H9 (cell line): Measurements from ENCODE around the gene TBC1D2. TPM values are rescaled to one million over a fixed set of nuclear protein-coding genes. Genes with fewer than 3 reads are reported as not detected.

Experiments
- DNase-seq: peaks from one replicate; pipeline ENCODE4 v3.0.0-alpha.2; 2017
- H2AFZ ChIP-seq: one replicate; pipeline ENCODE4 v1.6.1; 2013; ENCODE audit warnings: mild to moderate bottlenecking, low read length, control low read depth, moderate library complexity
- H2AK5ac ChIP-seq: 2 replicates; pipeline ENCODE4 v1.6.1; 2013; ENCODE audit warnings: low read length, control low read depth, mixed read lengths; ENCODE audit not compliant: insufficient read length
- H2BK120ac ChIP-seq: one replicate; pipeline ENCODE4 v1.6.1; 2013; ENCODE audit warnings: low read depth, mild to moderate bottlenecking, low read length, control low read depth, inconsistent platforms; ENCODE audit not compliant: poor library complexity, severe bottlenecking
- H2BK12ac ChIP-seq: 2 replicates; pipeline ENCODE4 v1.6.1; 2013; ENCODE audit warnings: low read length, control low read depth, mixed read lengths, low read depth; ENCODE audit not compliant: insufficient read length
- H2BK15ac ChIP-seq: 2 replicates; pipeline ENCODE4 v1.6.1; 2013; ENCODE audit warnings: low read depth, low read length, control low read depth
- H2BK20ac ChIP-seq: one replicate; pipeline ENCODE4 v1.6.1; 2013; ENCODE audit warnings: low read depth, mild to moderate bottlenecking, low read length, control low read depth, inconsistent platforms; ENCODE audit not compliant: poor library complexity, severe bottlenecking
- H2BK5ac ChIP-seq: 2 replicates; pipeline ENCODE4 v1.6.1; 2013; ENCODE audit warnings: low read length, control low read depth, mixed read lengths; ENCODE audit not compliant: insufficient read length
- H3K14ac ChIP-seq: 2 replicates; pipeline ENCODE4 v1.6.1; 2013; ENCODE audit warnings: low read length, control low read depth; ENCODE audit not compliant: insufficient read depth
- H3K18ac ChIP-seq: 2 replicates; pipeline ENCODE4 v1.6.1; 2013; ENCODE audit warnings: low read depth, mild to moderate bottlenecking, mixed read lengths, low read length, control low read depth; ENCODE audit not compliant: insufficient read length
- H3K23ac ChIP-seq: 2 replicates; pipeline ENCODE4 v1.6.1; 2013; ENCODE audit warnings: low read length, control low read depth, mixed read lengths, low read depth; ENCODE audit not compliant: insufficient read length
- H3K23me2 ChIP-seq: 2 replicates; pipeline ENCODE4 v1.6.1; 2013; ENCODE audit warnings: low read depth, mild to moderate bottlenecking, mixed read lengths, low read length, control low read depth; ENCODE audit not compliant: insufficient read length, poor library complexity, severe bottlenecking
- H3K27ac ChIP-seq: 2 replicates; pipeline ENCODE4 v1.5.1; 2013; ENCODE audit warnings: low read length, control low read depth, mixed read lengths, low read depth; ENCODE audit not compliant: insufficient read length
- H3K27me3 ChIP-seq: 2 replicates; pipeline ENCODE4 v1.6.1; 2013; ENCODE audit warnings: low read length, control low read depth, inconsistent platforms; ENCODE audit not compliant: insufficient read depth
- H3K4ac ChIP-seq: 2 replicates; pipeline ENCODE4 v1.6.1; 2013; ENCODE audit warnings: low read depth, mild to moderate bottlenecking, control low read depth, inconsistent platforms, low read length, moderate library complexity
- H3K4me1 ChIP-seq: 2 replicates; pipeline ENCODE4 v1.6.1; 2013; ENCODE audit warnings: low read length, control low read depth, inconsistent platforms; ENCODE audit not compliant: insufficient read depth
- H3K4me2 ChIP-seq: 2 replicates; pipeline ENCODE4 v1.6.1; 2013; ENCODE audit warnings: low read length, control low read depth, mixed read lengths; ENCODE audit not compliant: insufficient read length, insufficient read depth
- H3K56ac ChIP-seq: 2 replicates; pipeline ENCODE4 v1.6.1; 2013; ENCODE audit warnings: low read depth, mild to moderate bottlenecking, mixed read lengths, low read length, control low read depth; ENCODE audit not compliant: insufficient read length
- H3K79me1 ChIP-seq: 2 replicates; pipeline ENCODE4 v1.6.1; 2013; ENCODE audit warnings: low read depth, mild to moderate bottlenecking, moderate library complexity, low read length, control low read depth, inconsistent platforms; ENCODE audit not compliant: insufficient read depth, poor library complexity, severe bottlenecking
- H3K79me2 ChIP-seq: 2 replicates; pipeline ENCODE4 v1.6.1; 2013; ENCODE audit warnings: low read length, control low read depth, inconsistent platforms; ENCODE audit not compliant: insufficient read depth
- H3K9ac ChIP-seq: 2 replicates; pipeline ENCODE4 v1.6.1; 2013; ENCODE audit warnings: low read length, control low read depth, mixed read lengths; ENCODE audit not compliant: insufficient read length; ENCODE audit errors: extremely low read depth
- H3K9me3 ChIP-seq: one replicate; pipeline ENCODE4 v1.6.1; 2013; ENCODE audit warnings: low read depth, low read length, inconsistent platforms; ENCODE audit not compliant: control insufficient read depth
- H3T11ph ChIP-seq: one replicate; pipeline ENCODE4 v1.6.1; 2013; ENCODE audit warnings: mild to moderate bottlenecking, low read length, control low read depth, inconsistent platforms
- H4K20me1 ChIP-seq: one replicate; pipeline ENCODE4 v1.6.1; 2013; ENCODE audit not compliant: control insufficient read depth, insufficient read length, insufficient read depth
- H4K5ac ChIP-seq: 2 replicates; pipeline ENCODE4 v1.6.1; 2013; ENCODE audit warnings: low read depth, mild to moderate bottlenecking, mixed read lengths, low read length, control low read depth; ENCODE audit not compliant: insufficient read length
- H4K8ac ChIP-seq: replicated peaks from 2 replicates; pipeline ENCODE4 v1.6.1; 2013; ENCODE audit warnings: low read length, control low read depth, mixed read lengths, low read depth; ENCODE audit not compliant: insufficient read length
- H4K91ac ChIP-seq: 2 replicates; pipeline ENCODE4 v1.6.1; 2013; ENCODE audit warnings: low read depth, mild to moderate bottlenecking, moderate library complexity, mixed read lengths, low read length, control low read depth; ENCODE audit not compliant: insufficient read length
- H3K27ac Mint-ChIP-seq, 3 experiments: 2 replicates in 2 of 3; 3 replicates in 1 of 3; pipeline ENCODE4 v1.8.0; 2020 to 2021; ENCODE audit warnings: mixed read lengths in 3 of 3, mild to moderate bottlenecking in 1 of 3, moderate library complexity in 1 of 3
- H3K27me3 Mint-ChIP-seq: 2 replicates; pipeline ENCODE4 v1.8.0; 2021; ENCODE audit warnings: low read depth, mild to moderate bottlenecking, moderate library complexity, mixed read lengths
- H3K36me3 Mint-ChIP-seq, 3 experiments: 2 replicates in 2 of 3; 3 replicates in 1 of 3; pipeline ENCODE4 v1.8.0; 2020 to 2021; ENCODE audit warnings: low read depth in 3 of 3, mixed read lengths in 3 of 3; ENCODE audit not compliant: insufficient read depth in 1 of 3
- H3K4me1 Mint-ChIP-seq, 2 experiments: 2 replicates each; pipeline ENCODE4 v1.8.0; 2020; ENCODE audit warnings: mixed read lengths in 2 of 2
- H3K4me3 Mint-ChIP-seq, 2 experiments: 2 replicates in 1 of 2; 3 replicates in 1 of 2; pipeline ENCODE4 v1.8.0; 2020 to 2021; ENCODE audit warnings: mild to moderate bottlenecking in 2 of 2, mixed read lengths in 2 of 2, moderate library complexity in 1 of 2
- H3K9me3 Mint-ChIP-seq, 2 experiments: 2 replicates in 1 of 2; 3 replicates in 1 of 2; pipeline ENCODE4 v1.8.0; 2020; ENCODE audit warnings: mild to moderate bottlenecking in 2 of 2, mixed read lengths in 2 of 2, moderate library complexity in 1 of 2
- total RNA-seq: library from RNA; stranded (reverse); gene quantifications from 2 replicates; pipeline ENCODE4 v1.2.1, GENCODE V29; 2021
- TF ChIP-seq, protein P1 (sequence below): fragments of 200-600 bp; sonication (generic); conservative IDR thresholded peaks from 3 replicates; pipeline ENCODE4 v1.8.0; 2021; ENCODE audit warnings: antibody characterized with exemption, mild to moderate bottlenecking

The TBC1D2 gene
- total RNA-seq, 1 experiment from 2014 or later: 2.9 TPM

DNA sequence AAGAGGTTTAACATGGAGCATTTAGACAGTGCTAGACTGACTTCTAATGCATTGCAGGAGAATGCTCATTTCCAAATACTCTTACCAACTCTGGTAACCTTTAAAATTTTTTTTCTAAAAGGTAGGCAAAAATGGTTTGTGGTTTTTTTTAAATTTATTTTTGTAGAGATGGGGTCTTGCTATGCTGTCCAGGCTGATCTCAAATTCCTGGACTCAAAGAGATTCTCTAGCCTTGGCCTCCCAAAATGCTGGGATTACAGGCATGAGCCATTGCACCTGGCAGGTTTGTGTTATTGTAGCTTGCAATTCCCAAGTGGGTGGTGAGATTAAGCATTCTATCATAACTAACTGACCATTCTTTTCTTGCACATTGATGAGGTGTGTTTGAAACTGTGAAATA lies 43.0 kb upstream of the TBC1D2 start:
- H2BK20ac ChIP-seq: no peak overlapping the region
- H3K56ac ChIP-seq: no peak overlapping the region
- no peak overlapping the region for H3T11ph ChIP-seq
- no peak overlapping the region for H2AK5ac ChIP-seq
- no peak overlapping the region for H3K27ac Mint-ChIP-seq
- no peak overlapping the region for H2BK5ac ChIP-seq
- no peak overlapping the region for H2BK15ac ChIP-seq
- H3K18ac ChIP-seq: no peak overlapping the region
- H4K91ac ChIP-seq: no peak overlapping the region
- H3K79me2 ChIP-seq: no peaks in the 10 kb centered on the region
- no peak overlapping the region for H2BK12ac ChIP-seq
- no peak overlapping the region for H2AFZ ChIP-seq
- no peak overlapping the region for H3K9ac ChIP-seq
- H3K27me3 ChIP-seq: no peaks in the 10 kb centered on the region
- no peak overlapping the region for H2BK120ac ChIP-seq
- TF ChIP-seq, protein P1, sequence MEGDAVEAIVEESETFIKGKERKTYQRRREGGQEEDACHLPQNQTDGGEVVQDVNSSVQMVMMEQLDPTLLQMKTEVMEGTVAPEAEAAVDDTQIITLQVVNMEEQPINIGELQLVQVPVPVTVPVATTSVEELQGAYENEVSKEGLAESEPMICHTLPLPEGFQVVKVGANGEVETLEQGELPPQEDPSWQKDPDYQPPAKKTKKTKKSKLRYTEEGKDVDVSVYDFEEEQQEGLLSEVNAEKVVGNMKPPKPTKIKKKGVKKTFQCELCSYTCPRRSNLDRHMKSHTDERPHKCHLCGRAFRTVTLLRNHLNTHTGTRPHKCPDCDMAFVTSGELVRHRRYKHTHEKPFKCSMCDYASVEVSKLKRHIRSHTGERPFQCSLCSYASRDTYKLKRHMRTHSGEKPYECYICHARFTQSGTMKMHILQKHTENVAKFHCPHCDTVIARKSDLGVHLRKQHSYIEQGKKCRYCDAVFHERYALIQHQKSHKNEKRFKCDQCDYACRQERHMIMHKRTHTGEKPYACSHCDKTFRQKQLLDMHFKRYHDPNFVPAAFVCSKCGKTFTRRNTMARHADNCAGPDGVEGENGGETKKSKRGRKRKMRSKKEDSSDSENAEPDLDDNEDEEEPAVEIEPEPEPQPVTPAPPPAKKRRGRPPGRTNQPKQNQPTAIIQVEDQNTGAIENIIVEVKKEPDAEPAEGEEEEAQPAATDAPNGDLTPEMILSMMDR: no peak
- no peak overlapping the region for H3K4ac ChIP-seq
- H3K27me3 Mint-ChIP-seq: peaks cover 2% of the 10 kb centered on the region
- H3K4me2 ChIP-seq: no peak overlapping the region
- 0 out of 4 replicates have a peak, but pooled peaks cover 0 to 5% of the 10 kb centered on the region in 2 experiments for H3K4me1 Mint-ChIP-seq
- no peaks in the 10 kb centered on the region for H3K4me1 ChIP-seq
- no peaks in the 10 kb centered on the region for H3K23me2 ChIP-seq
- H3K9me3 Mint-ChIP-seq: no peaks in the 10 kb centered on the region
- no peaks in the 10 kb centered on the region for H3K79me1 ChIP-seq
- H4K8ac ChIP-seq: no peak overlapping the region
- no peak overlapping the region for H3K27ac ChIP-seq
- H4K20me1 ChIP-seq: no peaks in the 10 kb centered on the region
- no peak overlapping the region for H4K5ac ChIP-seq
- H3K4me3 Mint-ChIP-seq: no peak overlapping the region
- DNase-seq: no peak
- H3K9me3 ChIP-seq: no peaks in the 10 kb centered on the region
- no peak overlapping the region for H3K23ac ChIP-seq
- no peaks in the 10 kb centered on the region for H3K36me3 Mint-ChIP-seq
- no peak overlapping the region for H3K14ac ChIP-seq
